ENCODE measurements around the gene ANKRD44.

- TF ChIP-seq TEAD4 (CRISPR knock-in tag; IDR thresholded peaks at IDR 0.05): no peak
- no peak for TF ChIP-seq FOXK1 (CRISPR knock-in tag; IDR thresholded peaks at IDR 0.05)
- TF ChIP-seq ATF1 (CRISPR knock-in tag; IDR thresholded peaks at IDR 0.05): no peak
- TF ChIP-seq TCF7 (CRISPR knock-in tag; IDR thresholded peaks at IDR 0.05; ENCODE audit: low read depth): no peak
- no peak for TF ChIP-seq USF2 (CRISPR knock-in tag; IDR thresholded peaks at IDR 0.05)
- no peak for TF ChIP-seq CTCF (IDR thresholded peaks at IDR 0.05)
- TF ChIP-seq ATF3 (CRISPR knock-in tag; conservative IDR thresholded peaks at IDR 0.05): no peak
- no peak for TF ChIP-seq CREM (CRISPR knock-in tag; IDR thresholded peaks at IDR 0.05)
- TF ChIP-seq EMX1 (CRISPR knock-in tag; IDR thresholded peaks at IDR 0.05): no peak
Observed at GRCh38 chr2:196994764-196995163, 315.8 kb downstream of the ANKRD44 start.
